Stimulated activated naive CD8-positive, alpha-beta T cell treated with anti-CD3 and anti-CD28 coated beads, Interleukin-15, Interleukin-2, amounts not matched to agents 100 ng/mL and 50 ng/mL, for 24 hours (primary cell): ENCODE data around the gene OAS3.
A peak's percentile ranks its signal among the peaks of the same experiment; 100 is the strongest.
"Not testable (repeated sequence)": the region's sequence is repeated elsewhere in the genome, so short reads cannot be mapped to it uniquely, and the experiment has no call there.

Source experiments
- H3K27ac Mint-ChIP-seq: one replicate; pipeline ENCODE4 v1.8.0; 2021; ENCODE audit warnings: mild to moderate bottlenecking, mixed read lengths
- H3K27me3 Mint-ChIP-seq: one replicate; pipeline ENCODE4 v1.8.0; 2021; ENCODE audit warnings: mixed read lengths
- H3K36me3 Mint-ChIP-seq: one replicate; pipeline ENCODE4 v1.8.0; 2021; ENCODE audit warnings: low read depth, mixed read lengths
- H3K4me1 Mint-ChIP-seq: one replicate; pipeline ENCODE4 v1.8.0; 2021; ENCODE audit warnings: low read depth, mixed read lengths
- H3K4me3 Mint-ChIP-seq: one replicate; pipeline ENCODE4 v1.8.0; 2021; ENCODE audit warnings: mild to moderate bottlenecking, mixed read lengths
- H3K9me3 Mint-ChIP-seq: one replicate; pipeline ENCODE4 v1.8.0; 2021; ENCODE audit warnings: mixed read lengths

Gene OAS3

DNA sequence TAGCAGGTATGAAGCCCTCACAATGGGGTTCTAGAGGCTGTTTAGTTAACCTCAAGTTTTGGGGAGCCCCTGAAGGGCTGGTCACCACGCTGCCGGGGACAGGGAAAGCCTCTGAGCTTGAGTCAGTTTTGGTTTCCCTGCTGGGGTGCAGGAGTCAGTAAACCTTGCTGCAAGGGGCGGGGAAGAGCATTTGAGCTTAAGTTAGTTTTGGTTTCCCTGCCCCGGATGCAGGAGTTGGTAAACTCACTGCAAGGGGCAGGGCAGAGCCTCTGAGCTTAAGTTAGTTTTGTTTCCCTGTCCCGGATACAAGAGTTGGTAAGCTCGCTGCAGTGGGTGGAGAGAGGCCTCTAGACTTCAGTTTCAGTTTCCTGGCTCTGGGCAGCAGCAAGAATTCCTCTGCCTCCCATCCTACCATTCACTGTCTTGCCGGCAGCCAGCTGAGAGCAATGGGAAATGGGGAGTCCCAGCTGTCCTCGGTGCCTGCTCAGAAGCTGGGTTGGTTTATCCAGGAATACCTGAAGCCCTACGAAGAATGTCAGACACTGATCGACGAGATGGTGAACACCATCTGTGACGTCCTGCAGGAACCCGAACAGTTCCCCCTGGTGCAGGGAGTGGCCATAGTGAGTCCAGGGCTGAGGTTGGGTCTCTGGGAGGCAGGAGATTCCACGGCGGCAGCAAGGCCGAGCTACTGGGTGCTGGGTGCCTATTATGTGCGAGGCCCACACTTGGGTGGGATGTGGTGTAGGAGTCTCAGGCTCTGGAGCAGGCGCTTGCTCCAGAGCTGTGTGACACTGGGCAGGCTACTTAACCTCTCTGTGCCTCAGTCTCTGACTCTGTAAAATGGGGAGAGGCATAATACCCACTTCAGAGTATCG is 40.1 kb downstream of the OAS3 start, which contains the start of gene OAS2:
Gene OAS2, plus strand, starts transcription at position 357 of the 878 bp plus-strand sequence. Its CDS starts 90 bp downstream, at position 447.
- peak within 1 kb of the TSS; percentile 91 for H3K4me3 Mint-ChIP-seq
- no peaks in the 10 kb centered on the region for H3K27me3 Mint-ChIP-seq
- H3K4me1 Mint-ChIP-seq, result peaks cover 50% of the 10 kb centered on the region
- H3K27ac Mint-ChIP-seq, result peak within 1 kb of the TSS; percentile 96
- peaks cover 38% of the 10 kb centered on the region for H3K36me3 Mint-ChIP-seq
- H3K9me3 Mint-ChIP-seq, result peaks cover 6% of the 10 kb centered on the region

- Mint-ChIP-seq H3K9me3 (peaks cover 8% of the 10 kb centered on the region), H3K27ac (peak overlapping the region; percentile 96), H3K27me3 (no peaks in the 10 kb centered on the region), H3K36me3 (peaks cover 45% of the 10 kb centered on the region), H3K4me1 (peaks cover 52% of the 10 kb centered on the region), H3K4me3 (peak overlapping the region; percentile 91)
Measured at GRCh38 chr12:112979041-112979680, 40.9 kb downstream of the OAS3 start.

DNA sequence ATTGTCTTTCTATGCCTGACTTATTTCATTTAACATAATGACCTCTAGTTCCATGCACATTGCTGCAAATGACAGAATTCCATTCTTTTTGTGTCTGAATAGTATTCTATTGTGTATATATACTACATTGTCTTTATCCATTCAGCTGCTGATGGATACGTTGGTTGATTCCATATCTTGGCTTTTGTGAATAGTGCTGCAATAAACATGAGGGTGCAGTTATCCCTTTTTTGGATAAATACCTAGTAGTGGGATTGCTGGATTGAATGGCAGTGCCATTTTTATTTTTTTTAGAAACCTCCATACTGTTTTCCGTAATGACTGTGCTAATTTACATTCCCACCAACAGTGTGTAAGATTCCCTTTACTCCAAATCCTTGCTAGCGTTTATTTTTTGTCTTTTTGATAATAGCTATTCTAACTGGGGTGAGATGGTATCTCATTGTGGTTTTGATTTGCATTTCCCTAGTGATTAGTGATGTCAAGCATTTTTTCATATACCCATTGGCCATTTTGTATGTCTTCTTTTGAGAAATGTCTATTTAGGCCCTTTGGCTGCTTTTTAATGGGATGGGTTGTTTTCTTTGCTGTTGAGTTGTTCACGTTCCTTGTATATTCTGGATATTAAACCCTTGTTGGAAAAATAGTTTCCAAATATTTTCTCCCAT is 42.4 kb downstream of the OAS3 start:
- peaks cover 60% of the 10 kb centered on the region for H3K36me3 Mint-ChIP-seq
- peak overlapping the region; percentile 91 for H3K4me3 Mint-ChIP-seq
- peak overlapping the region; percentile 96 for H3K27ac Mint-ChIP-seq
- H3K4me1 Mint-ChIP-seq, result peaks cover 66% of the 10 kb centered on the region
- no peaks in the 10 kb centered on the region for H3K27me3 Mint-ChIP-seq
- H3K9me3 Mint-ChIP-seq, result peaks cover 21% of the 10 kb centered on the region

- H3K4me1 Mint-ChIP-seq, result peaks cover 81% of the 10 kb centered on the region
- no peak overlapping the region for H3K27ac Mint-ChIP-seq
- H3K36me3 Mint-ChIP-seq, result peaks cover 89% of the 10 kb centered on the region
- H3K27me3 Mint-ChIP-seq, result no peaks in the 10 kb centered on the region
- H3K9me3 Mint-ChIP-seq, result peaks cover 21% of the 10 kb centered on the region
- H3K4me3 Mint-ChIP-seq, result no peak overlapping the region
Measured at GRCh38 chr12:112985642-112986290, 47.5 kb downstream of the OAS3 start.

DNA sequence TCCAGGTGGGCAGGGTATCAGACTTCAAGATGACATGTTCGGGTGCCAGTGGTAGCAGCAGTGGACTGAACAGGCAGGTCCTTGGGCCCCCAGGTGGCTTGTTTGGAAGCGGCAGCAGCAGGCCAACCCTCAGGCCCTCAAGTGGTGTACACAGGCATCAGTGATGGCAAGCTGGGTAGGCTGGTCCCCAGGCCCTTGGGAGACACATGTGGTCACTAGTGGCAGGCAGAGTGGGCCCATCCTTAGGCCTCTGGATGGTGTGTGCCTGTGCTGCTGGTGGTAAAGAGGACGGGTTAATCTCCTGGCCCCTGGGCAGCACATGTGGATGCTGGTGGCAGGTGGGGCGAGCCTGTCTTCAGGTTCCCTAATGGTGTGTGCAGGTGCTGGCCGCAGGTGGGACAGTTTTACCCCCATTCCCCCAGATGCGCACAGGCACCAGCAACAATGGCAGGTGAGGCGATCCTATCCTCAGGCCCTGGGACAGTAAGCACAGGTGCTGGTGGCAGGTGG is 48.1 kb downstream of the OAS3 start:
- H3K4me1 Mint-ChIP-seq, result peaks cover 76% of the 10 kb centered on the region
- H3K9me3 Mint-ChIP-seq, result peaks cover 23% of the 10 kb centered on the region
- H3K36me3 Mint-ChIP-seq, result peaks cover 89% of the 10 kb centered on the region
- H3K27me3 Mint-ChIP-seq, result no peaks in the 10 kb centered on the region
- H3K27ac Mint-ChIP-seq, result no peak overlapping the region
- no peak overlapping the region for H3K4me3 Mint-ChIP-seq

DNA sequence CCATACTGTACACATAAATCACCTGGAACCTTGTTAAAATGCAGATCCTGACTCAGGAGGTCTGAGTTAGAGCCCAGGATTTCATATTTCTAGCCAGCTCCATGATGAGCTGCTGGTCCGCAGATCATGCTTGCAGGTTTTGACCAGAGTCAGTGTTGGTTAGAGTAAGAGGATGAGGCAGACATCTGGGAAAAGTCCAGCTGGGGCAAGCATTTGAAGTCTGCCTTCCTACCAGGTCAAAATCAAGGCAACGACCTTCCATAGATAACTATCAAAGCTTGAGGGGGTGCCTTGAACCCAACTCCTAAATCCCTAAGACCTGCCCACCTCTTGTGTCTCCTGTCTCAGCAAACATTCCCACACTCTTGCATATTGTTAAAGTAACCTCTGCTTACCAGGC is 49.3 kb downstream of the OAS3 start:
- Mint-ChIP-seq H3K27me3 (no peaks in the 10 kb centered on the region), H3K36me3 (peaks cover 89% of the 10 kb centered on the region), H3K9me3 (peaks cover 26% of the 10 kb centered on the region), H3K4me1 (peaks cover 63% of the 10 kb centered on the region), H3K4me3 (no peak overlapping the region), H3K27ac (peak overlapping the region; percentile 82)

- peak overlapping the region; percentile 82 for H3K27ac Mint-ChIP-seq
- H3K27me3 Mint-ChIP-seq, result no peaks in the 10 kb centered on the region
- peaks cover 23% of the 10 kb centered on the region for H3K9me3 Mint-ChIP-seq
- H3K4me1 Mint-ChIP-seq, result peaks cover 63% of the 10 kb centered on the region
- peaks cover 89% of the 10 kb centered on the region for H3K36me3 Mint-ChIP-seq
- H3K4me3 Mint-ChIP-seq, result peak overlapping the region; percentile 14
Measured at GRCh38 chr12:112988224-112988623, 50.0 kb downstream of the OAS3 start.

- Mint-ChIP-seq H3K4me3 (peak overlapping the region; percentile 38), H3K4me1 (peaks cover 56% of the 10 kb centered on the region), H3K36me3 (peaks cover 86% of the 10 kb centered on the region), H3K27ac (peak overlapping the region; percentile 82), H3K9me3 (peaks cover 23% of the 10 kb centered on the region)
- not testable (repeated sequence) for H3K27me3 Mint-ChIP-seq
Measured at GRCh38 chr12:112988823-112989385, 50.6 kb downstream of the OAS3 start.

GRCh38 chr12:112989806-112990205 is 51.5 kb downstream of the OAS3 start:
- Mint-ChIP-seq H3K27ac (no peak overlapping the region), H3K9me3 (peaks cover 14% of the 10 kb centered on the region), H3K27me3 (no peaks in the 10 kb centered on the region), H3K4me3 (no peak overlapping the region), H3K4me1 (peaks cover 47% of the 10 kb centered on the region), H3K36me3 (peaks cover 82% of the 10 kb centered on the region)

GRCh38 chr12:112992541-112993398 is 54.5 kb downstream of the OAS3 start:
- Mint-ChIP-seq H3K36me3 (peaks cover 90% of the 10 kb centered on the region), H3K4me3 (no peak overlapping the region), H3K4me1 (peaks cover 27% of the 10 kb centered on the region), H3K9me3 (peaks cover 8% of the 10 kb centered on the region), H3K27me3 (no peaks in the 10 kb centered on the region), H3K27ac (no peak overlapping the region)

- H3K4me1 Mint-ChIP-seq, result peaks cover 6% of the 10 kb centered on the region
- H3K36me3 Mint-ChIP-seq, result peaks cover 90% of the 10 kb centered on the region
- H3K4me3 Mint-ChIP-seq, result no peak overlapping the region
- no peaks in the 10 kb centered on the region for H3K27me3 Mint-ChIP-seq
- no peak overlapping the region for H3K27ac Mint-ChIP-seq
- H3K9me3 Mint-ChIP-seq, result peaks cover 8% of the 10 kb centered on the region
Measured at GRCh38 chr12:112995008-112995407, 56.7 kb downstream of the OAS3 start.

GRCh38 chr12:112996501-112996900 is 58.2 kb downstream of the OAS3 start:
- H3K4me1 Mint-ChIP-seq, result peaks cover 6% of the 10 kb centered on the region
- peaks cover 89% of the 10 kb centered on the region for H3K36me3 Mint-ChIP-seq
- H3K4me3 Mint-ChIP-seq, result no peak overlapping the region
- no peaks in the 10 kb centered on the region for H3K27me3 Mint-ChIP-seq
- H3K27ac Mint-ChIP-seq, result no peak overlapping the region
- H3K9me3 Mint-ChIP-seq, result peaks cover 4% of the 10 kb centered on the region

DNA sequence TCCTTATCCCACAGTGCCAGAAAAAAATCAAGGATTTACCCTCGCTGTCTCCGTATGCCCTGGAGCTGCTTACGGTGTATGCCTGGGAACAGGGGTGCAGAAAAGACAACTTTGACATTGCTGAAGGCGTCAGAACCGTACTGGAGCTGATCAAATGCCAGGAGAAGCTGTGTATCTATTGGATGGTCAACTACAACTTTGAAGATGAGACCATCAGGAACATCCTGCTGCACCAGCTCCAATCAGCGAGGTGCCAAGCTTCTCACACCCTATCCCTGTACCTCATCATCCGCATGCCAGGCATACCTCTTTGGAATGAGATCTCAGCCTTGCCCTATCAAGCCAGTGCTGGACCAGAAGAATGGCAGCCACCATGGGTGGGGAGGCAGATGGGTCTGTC is 59.2 kb downstream of the OAS3 start:
- Mint-ChIP-seq H3K36me3 (peaks cover 86% of the 10 kb centered on the region), H3K4me1 (peaks cover 6% of the 10 kb centered on the region), H3K27ac (no peak overlapping the region), H3K4me3 (no peak overlapping the region), H3K27me3 (no peaks in the 10 kb centered on the region), H3K9me3 (no peaks in the 10 kb centered on the region)
